Right lobe of liver (tissue), 6 donors: Measurements from ENCODE around the gene SNAP23. TPM values are rescaled to one million over a fixed set of nuclear protein-coding genes. Genes with fewer than 3 reads are reported as not detected.

ENCODE experiments used
- ATAC-seq, 4 donors: fragments of 200-7000 bp; cut with Tn5 transposase; one replicate each; pipeline ENCODE4 v1.9.1; 2020; ENCODE audit warnings: mild to moderate bottlenecking in 4 of 4, moderate library complexity in 4 of 4
- DNase-seq, 3 donors: peaks; one replicate each; pipeline ENCODE4 v3.0.0-alpha.2; 2020
- H3K27ac ChIP-seq, 3 donors: fragments of 200-600 bp; one replicate each; pipeline ENCODE4 v1.8.0; 2022
- H3K27me3 ChIP-seq, 2 donors: fragments of 200-600 bp; one replicate each; pipeline ENCODE4 v1.8.0; 2022
- H3K36me3 ChIP-seq, 4 donors: fragments of 200-600 bp; sonication (generic) in 1 of 4; one replicate each; pipeline versions ENCODE4 v1.5.1 to v1.8.0; 2017 to 2022; ENCODE audit warnings: control low read depth in 1 of 4
- H3K4me1 ChIP-seq, 4 donors: fragments of 200-600 bp; sonication (generic) in 1 of 4; one replicate each; pipeline versions ENCODE4 v1.5.1 to v1.8.0; 2017 to 2022; ENCODE audit warnings: control low read depth in 1 of 4
- H3K4me3 ChIP-seq, 3 donors: fragments of 200-600 bp; one replicate each; pipeline ENCODE4 v1.8.0; 2022
- H3K9me3 ChIP-seq, 4 donors: fragments of 200-600 bp; sonication (generic) in 1 of 4; one replicate each; pipeline versions ENCODE4 v1.5.1 to v1.8.0; 2017 to 2022; ENCODE audit warnings: control low read depth in 1 of 4
- POLR2A ChIP-seq: fragments of 450-650 bp; IDR thresholded peaks from one replicate; pipeline ENCODE4 v1.6.1; 2017; ENCODE audit warnings: antibody characterized with exemption, mild to moderate bottlenecking
- WGBS: methylation state at CpG from one replicate; pipeline ENCODE4 v1.1.6; 2018; ENCODE audit warnings: low coverage, low lambda C conversion rate; ENCODE audit not compliant: insufficient coverage; ENCODE audit errors: missing lambda C conversion rate; 5-methylcytosine and 5-hydroxymethylcytosine counted together
- intact Hi-C, 2 donors: fragments of 100-400 bp; cut with DNase I; formaldehyde crosslinking; loops; one replicate each; pipeline versions ENCODE4 v1.11.2 to v1.14.1; 2022
- total RNA-seq, 6 experiments: library from RNA; depleted of rRNA in 2 of 6; stranded (reverse); fragments of >200 nt in 2 of 6; fragmentation: NEBNext Ultra II Directional in 3 of 6; extraction: Animal tissue kit (Norgen Biotek cat#: 25700) in 3 of 6; gene quantifications; one replicate each; pipeline versions ENCODE4 v1.1.0 to v1.2.4, GENCODE V29; 2016 to 2023
- TF ChIP-seq, protein P1 (sequence below), 4 donors: fragments of 200-600 bp in 3 of 4; fragments of 450-650 bp in 1 of 4; IDR thresholded peaks; one replicate each; pipeline versions ENCODE4 v1.5.1 to v1.8.0; 2016 to 2022; ENCODE audit warnings: antibody characterized with exemption in 4 of 4, mild to moderate bottlenecking in 2 of 4
- donor health status: DM: no; HTN: yes; CAD: no.
- donor health status: DM: no; HTN: no; CAD: no.
- donor health status: DM: no; HTN: no; CAD: no.
- donor health status: DM: no; HTN: yes; CAD: no.
- donor health status: DM: no; HTN: yes; CAD: no.

SNAP23 gene
- total RNA-seq, 6 experiments from 2014 or later, result 20.7 to 30.9 (median 26.9) TPM

DNA sequence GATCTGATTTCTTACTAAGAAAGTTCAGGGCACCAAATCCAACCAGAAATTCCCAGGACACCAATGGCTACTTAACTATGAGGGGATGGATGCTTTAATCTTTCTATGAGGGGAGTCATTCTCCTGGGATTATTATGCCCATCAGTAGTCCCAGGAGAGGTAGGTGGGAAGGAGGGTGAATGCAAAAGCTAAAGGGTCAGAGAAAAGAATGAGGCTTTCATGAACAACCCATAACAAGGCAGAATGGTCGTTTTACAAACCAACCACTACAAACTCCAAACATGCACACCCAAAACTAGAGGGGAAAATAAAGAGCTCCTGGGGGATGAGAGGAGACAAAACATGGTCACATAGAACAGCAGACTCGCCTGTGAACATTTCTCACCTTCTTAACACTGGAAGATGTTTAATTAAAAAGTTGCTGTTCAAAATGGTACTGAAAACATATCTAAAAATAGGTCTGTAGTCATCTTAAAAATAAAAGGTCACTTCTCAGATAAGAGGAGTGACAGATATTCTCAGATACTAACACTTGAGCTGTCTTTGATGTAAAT, 83.6 kb downstream of the SNAP23 start:
- Histone ChIP-seq H3K36me3 (no peaks in the 10 kb centered on the region), H3K9me3 (no peaks in the 10 kb centered on the region), H3K27ac (no peak overlapping the region), H3K4me1 (peaks cover 0 to 8% (median 2%) of the 10 kb centered on the region in 4 donors), H3K4me3 (no peak overlapping the region), H3K27me3 (no peaks in the 10 kb centered on the region)
- ATAC-seq (no peak), DNase-seq (no peak)
- intact Hi-C loops, result no loop called here
- WGBS, result 81% methylated on average over 2 of the region's 2 CpGs
- TF ChIP-seq POLR2A, result no peak
- TF ChIP-seq, protein P1, sequence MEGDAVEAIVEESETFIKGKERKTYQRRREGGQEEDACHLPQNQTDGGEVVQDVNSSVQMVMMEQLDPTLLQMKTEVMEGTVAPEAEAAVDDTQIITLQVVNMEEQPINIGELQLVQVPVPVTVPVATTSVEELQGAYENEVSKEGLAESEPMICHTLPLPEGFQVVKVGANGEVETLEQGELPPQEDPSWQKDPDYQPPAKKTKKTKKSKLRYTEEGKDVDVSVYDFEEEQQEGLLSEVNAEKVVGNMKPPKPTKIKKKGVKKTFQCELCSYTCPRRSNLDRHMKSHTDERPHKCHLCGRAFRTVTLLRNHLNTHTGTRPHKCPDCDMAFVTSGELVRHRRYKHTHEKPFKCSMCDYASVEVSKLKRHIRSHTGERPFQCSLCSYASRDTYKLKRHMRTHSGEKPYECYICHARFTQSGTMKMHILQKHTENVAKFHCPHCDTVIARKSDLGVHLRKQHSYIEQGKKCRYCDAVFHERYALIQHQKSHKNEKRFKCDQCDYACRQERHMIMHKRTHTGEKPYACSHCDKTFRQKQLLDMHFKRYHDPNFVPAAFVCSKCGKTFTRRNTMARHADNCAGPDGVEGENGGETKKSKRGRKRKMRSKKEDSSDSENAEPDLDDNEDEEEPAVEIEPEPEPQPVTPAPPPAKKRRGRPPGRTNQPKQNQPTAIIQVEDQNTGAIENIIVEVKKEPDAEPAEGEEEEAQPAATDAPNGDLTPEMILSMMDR (IDR thresholded peaks at IDR 0.05), result no peak

DNA sequence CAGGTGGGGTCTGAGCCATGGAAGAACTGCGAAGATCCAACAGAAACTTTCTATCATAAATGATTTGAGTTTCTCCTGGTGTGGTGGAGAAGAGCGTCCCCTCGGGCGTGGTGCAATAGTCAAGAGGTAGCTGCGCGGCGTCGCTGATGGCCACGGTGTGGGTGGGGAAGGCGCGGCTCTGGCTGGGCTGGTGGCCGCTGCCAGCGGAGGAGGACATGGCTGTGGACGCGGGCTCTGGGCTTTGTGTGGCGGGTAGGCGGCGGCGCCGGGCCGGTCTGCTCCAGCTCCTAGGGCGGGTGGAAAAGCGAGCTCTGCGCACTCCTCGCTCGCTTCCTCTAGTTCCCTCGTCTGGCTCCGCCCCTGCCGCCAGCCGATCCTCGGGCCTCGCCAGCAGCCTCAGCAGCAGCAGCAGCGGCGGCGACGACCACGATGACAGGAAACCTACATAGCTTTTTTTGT, 85.9 kb downstream of the SNAP23 start:
- DNase-seq (peak; percentile 82 to 87 (median 87)), ATAC-seq (peak; percentile 99 to 100 (median 99))
- WGBS, result 1% methylated on average over 19 of the region's 37 CpGs
- H3K4me3 ChIP-seq, result peak overlapping the region; percentile 27 to 44 (median 44)
- intact Hi-C loops, result loop anchor here in 1 of 2 donors (10.0 kb wide), 1 partner anchor 74 kb away; no protein-coding TSS in a partner anchor
- peak overlapping the region in 2 of 3 donors; percentile 11 to 29 for H3K27ac ChIP-seq
- no peaks in the 10 kb centered on the region for H3K9me3 ChIP-seq
- TF ChIP-seq POLR2A, result no peak
- TF ChIP-seq, protein P1 (IDR thresholded peaks at IDR 0.05), result no peak
- H3K36me3 ChIP-seq, result no peaks in the 10 kb centered on the region
- H3K4me1 ChIP-seq, result peaks cover 0 to 8% (median 2%) of the 10 kb centered on the region in 4 donors
- no peaks in the 10 kb centered on the region for H3K27me3 ChIP-seq

Other genes starting within 250 kb of the SNAP23 start
- gene GANC, start 222.4 kb upstream of the SNAP23 start, total RNA-seq, result 10 to 100 TPM; 11.4 to 37.6 (median 18.4) TPM
- 10 to 100 TPM; 12.9 to 22.4 (median 15.7) TPM for gene TMEM87A, start 222.2 kb upstream of the SNAP23 start, total RNA-seq
- gene CAPN3, start 136.1 kb upstream of the SNAP23 start, total RNA-seq, result 10 to 100 TPM in 3 of 6 experiments, 1 to 10 TPM in 3; 3.2 to 25.9 (median 13.3) TPM
- 10 to 100 TPM; 17.5 to 24.5 (median 20.0) TPM for gene ZNF106, start 4.5 kb upstream of the SNAP23 start, total RNA-seq
- gene LRRC57, start 53.2 kb downstream of the SNAP23 start, total RNA-seq, result 10 to 100 TPM in 3 of 6 experiments, 1 to 10 TPM in 3; 8.5 to 10.8 (median 10.1) TPM
- 10 to 100 TPM in 3 of 6 experiments, 1 to 10 TPM in 3; 5.8 to 19.5 (median 8.6) TPM for gene HAUS2, start 53.2 kb downstream of the SNAP23 start, total RNA-seq
- 1 to 10 TPM in 5 of 6 experiments, under 1 TPM in 1; 0.70 to 3.1 (median 1.5) TPM for gene STARD9, start 80.0 kb downstream of the SNAP23 start, total RNA-seq
- gene CDAN1, start 241.5 kb downstream of the SNAP23 start, total RNA-seq, result 1 to 10 TPM; 5.0 to 8.2 (median 6.3) TPM